Measurements from ENCODE around the gene CFAP53. TPM values are rescaled to one million over a fixed set of nuclear protein-coding genes. Genes with fewer than 3 reads are reported as not detected.

Gene CFAP53
- total RNA-seq, 1 donor from 2014 or later, result not detected

DNA sequence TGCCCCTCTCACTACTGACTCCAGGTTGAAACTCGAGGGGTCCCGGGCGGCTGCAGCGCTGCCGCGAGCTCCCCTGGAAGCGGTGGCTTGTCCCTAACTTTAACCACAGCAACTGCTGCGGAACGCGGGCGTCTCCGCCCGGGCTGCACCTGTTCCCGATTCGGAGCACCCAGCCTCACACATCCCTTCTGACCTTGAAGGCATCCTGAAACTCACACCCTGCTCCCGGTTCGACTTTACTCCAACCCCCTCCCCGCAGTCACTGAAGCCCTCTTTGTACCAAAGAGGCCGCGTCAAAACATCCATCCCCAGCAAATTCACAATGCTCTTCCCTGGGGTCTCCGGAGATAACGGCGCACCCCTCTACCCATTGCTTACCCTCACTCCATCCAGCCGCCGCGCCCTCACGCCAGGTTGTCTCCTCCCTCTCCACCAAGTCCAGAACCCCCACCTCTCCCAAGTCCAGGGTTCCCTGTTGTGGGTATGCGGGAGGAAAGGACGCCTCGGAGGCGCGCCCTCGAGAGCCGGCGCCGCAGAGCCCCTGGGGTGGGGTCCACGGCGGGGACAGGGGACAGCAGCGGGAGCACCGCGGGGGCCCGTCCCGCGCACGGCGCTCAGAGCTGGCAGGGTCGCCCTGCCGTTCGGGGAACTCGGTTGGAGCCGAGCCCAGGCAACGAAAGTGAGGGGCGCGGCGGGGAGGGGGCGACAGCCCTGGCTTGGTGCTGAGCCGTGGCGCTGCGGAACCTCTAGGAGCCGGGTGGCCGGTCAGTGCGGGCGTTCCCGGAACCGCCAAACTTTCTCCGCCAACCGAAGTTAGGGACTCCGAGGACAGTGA, 72.3 kb downstream of the CFAP53 start:
- no peak for TF ChIP-seq CTCF (IDR thresholded peaks at IDR 0.05)
- peaks cover 0 to 3% of the 10 kb centered on the region in 2 donors for H3K4me1 ChIP-seq
- no peak overlapping the region for H3K27ac ChIP-seq
- peak overlapping the region; percentile 63 to 72 for H3K4me3 ChIP-seq
- no peaks in the 10 kb centered on the region for H3K9me3 ChIP-seq
- DNase-seq (ENCODE audit: low spot score in 2 of 2), result no peak
- no peaks in the 10 kb centered on the region for H3K36me3 ChIP-seq
- H3K27me3 ChIP-seq, result no peaks in the 10 kb centered on the region
- intact Hi-C loops (cut with DNase I), result loop anchor here (2.0 kb wide), 1 partner anchor 143 kb away; no protein-coding TSS in a partner anchor

DNA sequence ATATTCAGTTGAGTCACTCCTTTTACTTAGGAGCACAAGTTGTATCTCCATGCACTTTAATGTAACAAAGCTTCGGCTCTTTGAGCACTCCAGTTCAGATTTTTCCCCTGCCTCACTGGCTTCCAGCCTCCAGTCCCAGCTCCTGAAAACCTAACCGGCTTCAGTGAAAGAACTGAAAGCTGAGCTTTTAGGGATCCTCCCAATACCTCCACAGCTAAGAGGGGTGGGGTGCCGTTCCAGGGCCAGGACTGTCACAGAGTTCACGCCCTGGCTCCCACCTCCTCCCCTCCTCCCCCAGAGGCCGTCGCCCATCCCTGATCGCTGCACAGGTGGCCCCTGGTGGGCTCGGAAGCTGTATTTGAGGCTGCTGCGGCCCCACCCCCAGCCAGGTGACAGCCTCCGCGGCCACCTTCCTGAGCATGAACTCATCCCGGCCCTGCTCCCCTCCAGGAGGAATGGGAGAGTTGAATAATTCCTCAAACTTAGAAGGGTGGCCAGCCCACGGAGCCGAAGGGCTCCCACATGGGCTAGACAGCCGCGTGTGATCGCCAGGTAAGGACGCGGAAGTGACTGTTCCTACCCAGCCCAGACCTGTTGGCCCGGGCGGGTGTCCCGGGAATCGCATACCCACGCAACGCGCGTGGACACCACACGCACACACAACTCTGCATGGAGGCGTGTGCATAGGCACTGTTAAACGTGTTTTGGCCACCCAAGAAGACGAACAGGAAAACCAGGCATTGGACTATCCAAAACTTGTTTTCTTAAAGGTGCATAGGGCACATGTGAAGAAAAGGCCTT, 73.1 kb downstream of the CFAP53 start:
- H3K9me3 ChIP-seq, result no peaks in the 10 kb centered on the region
- intact Hi-C loops (cut with DNase I), result no loop called here
- no peak for DNase-seq (ENCODE audit: low spot score in 2 of 2)
- H3K27ac ChIP-seq, result no peak overlapping the region
- H3K4me1 ChIP-seq, result peaks cover 0 to 3% of the 10 kb centered on the region in 2 donors
- no peaks in the 10 kb centered on the region for H3K36me3 ChIP-seq
- no peak for TF ChIP-seq CTCF (IDR thresholded peaks at IDR 0.05)
- peak overlapping the region; percentile 63 to 72 for H3K4me3 ChIP-seq
- H3K27me3 ChIP-seq, result no peaks in the 10 kb centered on the region

DNA sequence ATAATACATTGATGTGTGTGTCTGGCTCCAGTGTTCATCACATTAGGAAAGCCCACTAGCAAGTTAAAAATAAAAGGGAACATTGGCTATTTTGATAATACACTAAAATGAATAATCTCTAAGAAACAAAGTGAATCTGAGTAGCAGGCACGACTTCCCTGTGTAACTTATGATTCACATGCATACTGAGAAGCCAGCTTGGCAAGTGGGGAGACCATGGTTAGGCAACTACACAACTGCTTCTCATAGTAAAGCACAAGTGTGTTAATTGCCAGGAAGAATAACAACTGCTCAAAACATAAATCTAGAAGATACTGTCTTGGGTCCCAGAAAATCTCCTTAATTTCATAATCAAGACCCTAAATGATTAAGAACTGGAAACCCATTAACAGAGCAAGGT, 75.4 kb downstream of the CFAP53 start:
- Histone ChIP-seq H3K27me3 (no peaks in the 10 kb centered on the region), H3K36me3 (no peaks in the 10 kb centered on the region), H3K4me1 (peaks cover 0 to 3% of the 10 kb centered on the region in 2 donors), H3K27ac (no peak overlapping the region), H3K4me3 (no peak overlapping the region), H3K9me3 (no peaks in the 10 kb centered on the region)
- no peak for DNase-seq (ENCODE audit: low spot score in 2 of 2)
- no peak for TF ChIP-seq CTCF (IDR thresholded peaks at IDR 0.05)
- intact Hi-C loops (cut with DNase I), result no loop called here

DNA sequence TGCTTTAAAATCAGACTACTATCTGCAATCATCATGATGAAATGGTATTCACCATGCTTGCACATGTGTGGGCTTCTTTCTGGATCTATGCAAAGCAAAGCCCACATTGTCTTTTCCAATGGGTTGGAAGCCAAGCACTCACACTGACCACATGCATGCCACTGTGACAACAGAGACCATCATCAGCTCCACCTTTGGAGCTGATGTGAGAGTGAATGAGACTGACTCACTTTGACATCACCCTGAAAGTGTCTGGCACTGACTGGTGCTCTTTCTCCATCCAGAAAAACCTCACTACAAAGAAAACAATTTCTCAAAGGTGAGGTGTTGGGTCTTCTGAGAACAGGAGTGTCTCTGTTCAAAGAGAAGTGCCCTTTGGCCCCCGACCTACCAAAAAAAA, 76.1 kb downstream of the CFAP53 start:
- Histone ChIP-seq H3K4me3 (no peak overlapping the region), H3K9me3 (no peaks in the 10 kb centered on the region), H3K4me1 (peaks cover 0 to 3% of the 10 kb centered on the region in 2 donors), H3K27ac (no peak overlapping the region), H3K36me3 (no peaks in the 10 kb centered on the region), H3K27me3 (no peaks in the 10 kb centered on the region)
- TF ChIP-seq CTCF (IDR thresholded peaks at IDR 0.05), result no peak
- no peak for DNase-seq (ENCODE audit: low spot score in 2 of 2)
- intact Hi-C loops (cut with DNase I), result no loop called here

- H3K4me1 ChIP-seq, result peaks cover 0 to 3% of the 10 kb centered on the region in 2 donors
- no peak overlapping the region for H3K27ac ChIP-seq
- no peak for TF ChIP-seq CTCF (IDR thresholded peaks at IDR 0.05)
- no peak for DNase-seq (ENCODE audit: low spot score in 2 of 2)
- H3K9me3 ChIP-seq, result no peaks in the 10 kb centered on the region
- no peak overlapping the region for H3K4me3 ChIP-seq
- H3K36me3 ChIP-seq, result no peaks in the 10 kb centered on the region
- H3K27me3 ChIP-seq, result no peaks in the 10 kb centered on the region
- intact Hi-C loops (cut with DNase I), result no loop called here
These were observed 77.1 kb downstream of the CFAP53 start for GRCh38 chr18:50189160-50189559.

Data from ascending aorta (tissue), 2 donors.